Nephron progenitor cell (in vitro differentiated cells): ENCODE results near the gene IGF1R.

Source experiments
- DNase-seq: peaks from one replicate; pipeline ENCODE4 v3.0.0; 2021
- H3K27ac Mint-ChIP-seq: 2 replicates; pipeline ENCODE4 v1.8.0; 2021; ENCODE audit warnings: mild to moderate bottlenecking, moderate library complexity, mixed read lengths
- H3K27me3 Mint-ChIP-seq: 2 replicates; pipeline ENCODE4 v1.8.0; 2021; ENCODE audit warnings: mild to moderate bottlenecking, low read depth, mixed read lengths; ENCODE audit not compliant: poor library complexity
- H3K36me3 Mint-ChIP-seq: 2 replicates; pipeline ENCODE4 v1.8.0; 2021; ENCODE audit warnings: low read depth, mixed read lengths
- H3K4me1 Mint-ChIP-seq: 2 replicates; pipeline ENCODE4 v1.8.0; 2021; ENCODE audit warnings: mixed read lengths
- H3K4me3 Mint-ChIP-seq: 2 replicates; pipeline ENCODE4 v1.8.0; 2021; ENCODE audit warnings: mild to moderate bottlenecking, moderate library complexity, mixed read lengths
- H3K9me3 Mint-ChIP-seq: 2 replicates; pipeline ENCODE4 v1.8.0; 2021; ENCODE audit warnings: mild to moderate bottlenecking, moderate library complexity, mixed read lengths
- TF ChIP-seq, protein P1 (sequence below): fragments of 200-600 bp; sonication (generic); IDR thresholded peaks from 2 replicates; pipeline ENCODE4 v1.5.0; 2021; ENCODE audit warnings: antibody characterized with exemption

Gene IGF1R

DNA sequence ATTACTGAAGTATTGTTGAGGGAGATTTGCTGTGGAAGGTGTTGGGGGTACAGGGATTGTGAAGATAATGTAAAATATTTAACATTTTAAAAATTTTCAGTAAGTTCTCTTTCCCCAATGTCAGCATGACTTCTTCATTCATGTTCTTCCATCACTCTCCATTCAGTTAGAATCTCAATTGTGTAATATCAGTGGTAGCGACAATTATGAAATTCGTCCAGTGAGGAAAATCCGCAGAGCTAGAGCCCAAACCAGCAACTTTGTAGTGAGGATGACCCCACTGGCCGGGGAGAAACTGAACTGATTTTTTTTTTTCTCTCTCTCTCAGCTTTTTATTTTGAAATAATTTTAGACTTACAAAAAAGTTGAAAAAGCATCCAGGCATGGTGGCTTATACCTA, 187.5 kb downstream of the IGF1R start:
- no peak overlapping the region for H3K4me3 Mint-ChIP-seq
- H3K4me1 Mint-ChIP-seq = peaks cover 29% of the 10 kb centered on the region
- DNase-seq = no peak
- TF ChIP-seq, protein P1, sequence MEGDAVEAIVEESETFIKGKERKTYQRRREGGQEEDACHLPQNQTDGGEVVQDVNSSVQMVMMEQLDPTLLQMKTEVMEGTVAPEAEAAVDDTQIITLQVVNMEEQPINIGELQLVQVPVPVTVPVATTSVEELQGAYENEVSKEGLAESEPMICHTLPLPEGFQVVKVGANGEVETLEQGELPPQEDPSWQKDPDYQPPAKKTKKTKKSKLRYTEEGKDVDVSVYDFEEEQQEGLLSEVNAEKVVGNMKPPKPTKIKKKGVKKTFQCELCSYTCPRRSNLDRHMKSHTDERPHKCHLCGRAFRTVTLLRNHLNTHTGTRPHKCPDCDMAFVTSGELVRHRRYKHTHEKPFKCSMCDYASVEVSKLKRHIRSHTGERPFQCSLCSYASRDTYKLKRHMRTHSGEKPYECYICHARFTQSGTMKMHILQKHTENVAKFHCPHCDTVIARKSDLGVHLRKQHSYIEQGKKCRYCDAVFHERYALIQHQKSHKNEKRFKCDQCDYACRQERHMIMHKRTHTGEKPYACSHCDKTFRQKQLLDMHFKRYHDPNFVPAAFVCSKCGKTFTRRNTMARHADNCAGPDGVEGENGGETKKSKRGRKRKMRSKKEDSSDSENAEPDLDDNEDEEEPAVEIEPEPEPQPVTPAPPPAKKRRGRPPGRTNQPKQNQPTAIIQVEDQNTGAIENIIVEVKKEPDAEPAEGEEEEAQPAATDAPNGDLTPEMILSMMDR = no peak
- peaks cover 47% of the 10 kb centered on the region for H3K9me3 Mint-ChIP-seq
- H3K27me3 Mint-ChIP-seq = peaks cover 3% of the 10 kb centered on the region
- H3K27ac Mint-ChIP-seq = no peak overlapping the region
- peaks cover 77% of the 10 kb centered on the region for H3K36me3 Mint-ChIP-seq

DNA sequence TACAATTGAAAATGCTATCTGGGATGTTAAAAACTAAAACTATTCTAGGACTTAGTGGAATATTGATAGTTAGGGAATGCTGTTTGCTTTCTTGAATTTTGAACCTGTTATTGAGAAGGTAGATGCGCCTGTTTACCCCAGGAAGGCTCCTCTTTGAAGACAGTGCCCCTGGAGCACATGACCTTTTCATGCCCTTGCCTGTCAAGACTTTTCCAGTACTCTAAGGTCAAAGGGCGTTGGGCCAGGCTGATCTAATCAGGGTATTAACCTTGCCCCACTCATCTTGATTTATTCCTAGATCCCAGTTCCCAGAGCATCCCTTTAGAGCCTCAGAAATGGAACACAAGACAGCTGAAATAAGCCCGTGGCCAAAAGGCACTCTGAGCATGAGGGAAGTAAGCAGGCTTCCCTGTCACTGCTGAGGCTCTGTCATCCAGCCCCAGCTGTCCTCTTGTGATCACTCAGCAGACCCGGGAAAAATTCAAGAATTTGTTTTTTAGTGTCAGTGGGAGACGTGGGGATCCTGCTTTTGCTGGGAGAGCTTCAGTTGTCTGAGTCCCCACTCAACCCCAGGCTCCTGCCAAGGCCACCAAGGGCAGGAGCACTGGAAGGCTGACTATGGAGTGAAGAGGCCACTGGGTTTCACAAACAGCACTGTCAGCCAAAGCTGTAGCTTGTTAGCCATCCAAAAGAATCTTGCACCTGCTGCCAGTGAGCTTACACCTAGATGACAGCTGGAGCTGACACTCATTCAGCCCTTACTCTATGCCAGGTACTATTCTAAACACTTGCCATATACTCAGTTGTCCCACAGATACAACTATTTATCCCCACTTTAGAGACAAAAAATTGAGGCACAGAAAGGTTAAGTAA, 190.3 kb downstream of the IGF1R start:
- H3K4me1 Mint-ChIP-seq = peaks cover 56% of the 10 kb centered on the region
- TF ChIP-seq, protein P1 = no peak
- H3K27me3 Mint-ChIP-seq = peaks cover 3% of the 10 kb centered on the region
- DNase-seq = peak; percentile 15
- no peak overlapping the region for H3K4me3 Mint-ChIP-seq
- H3K27ac Mint-ChIP-seq = peak overlapping the region; percentile 82
- H3K9me3 Mint-ChIP-seq = peaks cover 22% of the 10 kb centered on the region
- H3K36me3 Mint-ChIP-seq = peaks cover 50% of the 10 kb centered on the region

DNA sequence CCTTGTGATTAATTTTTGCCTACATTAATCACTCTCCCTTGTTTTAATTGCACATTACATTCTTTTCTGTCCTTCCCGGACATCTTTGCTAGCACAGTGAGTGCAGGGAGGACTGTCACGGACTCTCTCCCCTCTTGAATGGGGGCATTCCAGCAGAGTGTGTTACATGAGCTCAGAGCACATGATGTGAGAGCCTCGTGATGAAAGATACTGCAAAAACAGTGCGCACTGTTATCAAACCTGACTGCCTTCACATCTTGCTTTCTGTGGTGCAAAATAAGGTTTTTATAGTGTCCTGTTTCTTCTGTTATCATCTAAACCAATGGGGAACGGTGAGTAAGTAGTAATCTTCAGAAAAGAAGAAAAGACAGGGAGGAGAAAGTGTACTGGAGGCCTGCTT, 191.7 kb downstream of the IGF1R start:
- Mint-ChIP-seq H3K4me1 (peaks cover 71% of the 10 kb centered on the region), H3K27me3 (peaks cover 3% of the 10 kb centered on the region), H3K4me3 (no peak overlapping the region), H3K36me3 (peaks cover 38% of the 10 kb centered on the region), H3K9me3 (peaks cover 12% of the 10 kb centered on the region), H3K27ac (peak overlapping the region; percentile 65)
- DNase-seq = no peak
- TF ChIP-seq, protein P1 = no peak

DNA sequence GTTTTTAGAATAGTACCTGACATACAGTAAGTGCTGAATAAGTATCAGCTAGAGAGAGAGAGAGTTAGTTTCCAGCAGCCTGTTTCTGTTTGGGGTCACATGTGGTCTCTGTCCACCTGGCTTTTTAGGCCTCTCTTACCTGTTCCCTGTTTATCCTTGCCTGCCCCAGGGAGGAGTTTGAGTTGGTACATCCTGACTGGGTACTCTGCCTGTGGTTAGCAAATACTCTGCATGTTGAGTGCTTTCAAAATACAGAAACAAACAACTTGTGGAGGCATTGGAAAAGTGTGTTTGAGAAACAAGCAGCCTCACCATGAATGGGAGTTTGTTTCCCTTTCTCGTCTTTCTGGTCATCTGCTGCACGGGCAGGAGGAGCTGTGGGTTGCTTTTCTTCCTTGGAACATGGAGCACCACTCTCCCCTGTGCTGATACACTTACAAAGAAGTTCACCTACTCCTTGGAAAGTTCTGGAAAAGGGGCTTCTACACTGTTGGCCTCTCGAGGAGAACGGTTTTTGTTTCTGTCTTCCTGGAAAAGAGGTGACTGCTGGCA, 193.2 kb downstream of the IGF1R start:
- Mint-ChIP-seq H3K27ac (peak overlapping the region; percentile 30), H3K4me1 (peaks cover 85% of the 10 kb centered on the region), H3K9me3 (peaks cover 10% of the 10 kb centered on the region), H3K4me3 (no peak overlapping the region), H3K27me3 (no peaks in the 10 kb centered on the region), H3K36me3 (peaks cover 24% of the 10 kb centered on the region)
- DNase-seq = no peak
- TF ChIP-seq, protein P1 = no peak

DNA sequence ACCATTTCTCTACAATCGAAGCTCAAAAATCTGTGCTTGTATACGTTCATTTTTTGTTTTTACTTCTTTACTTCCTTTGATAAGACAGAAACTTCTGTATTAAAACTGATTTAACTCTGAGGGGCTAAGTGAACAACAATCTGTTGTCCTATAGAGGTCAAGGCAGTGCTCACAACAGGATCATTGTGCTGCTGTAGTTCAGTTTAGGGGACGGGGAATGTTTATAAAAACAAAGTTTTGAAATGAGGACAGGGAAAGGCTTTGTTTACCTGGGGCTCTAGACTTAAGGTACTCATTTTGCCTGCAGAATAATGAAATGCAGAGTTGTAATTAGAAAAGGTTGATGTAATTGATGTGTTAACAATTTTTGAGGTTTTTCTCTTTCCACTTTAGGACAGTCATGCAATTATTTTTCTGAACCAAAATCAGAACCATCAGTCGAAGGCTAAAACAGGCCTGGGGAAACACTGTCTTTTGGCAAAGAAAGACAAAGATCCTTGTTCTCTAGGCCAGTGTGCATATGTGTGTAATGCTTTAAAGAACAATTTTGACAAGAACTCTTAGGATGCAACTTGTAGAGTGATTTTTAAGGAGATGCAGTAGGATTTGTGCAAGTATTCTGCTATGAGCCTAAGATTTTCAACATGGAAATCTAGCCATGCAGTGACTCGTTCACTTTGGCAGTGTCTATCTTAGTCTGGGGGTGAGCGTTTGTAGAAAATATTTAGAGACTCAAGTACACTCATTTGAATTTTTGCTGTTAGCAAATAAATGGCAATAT, 194.0 kb downstream of the IGF1R start:
- TF ChIP-seq, protein P1 = no peak
- no peak overlapping the region for H3K4me3 Mint-ChIP-seq
- peaks cover 4% of the 10 kb centered on the region for H3K9me3 Mint-ChIP-seq
- no peaks in the 10 kb centered on the region for H3K27me3 Mint-ChIP-seq
- H3K4me1 Mint-ChIP-seq = peaks cover 87% of the 10 kb centered on the region
- peak overlapping the region; percentile 30 for H3K27ac Mint-ChIP-seq
- DNase-seq = no peak
- peaks cover 16% of the 10 kb centered on the region for H3K36me3 Mint-ChIP-seq
